ENCODE measurements around the gene KDM1A. TPM values are rescaled to one million over a fixed set of nuclear protein-coding genes. Genes with fewer than 3 reads are reported as not detected.

KDM1A gene
- polyA plus RNA-seq, 2 of the 4 experiments (the other 2 are of a cell fraction): 66.4 to 80.3 TPM

DNA sequence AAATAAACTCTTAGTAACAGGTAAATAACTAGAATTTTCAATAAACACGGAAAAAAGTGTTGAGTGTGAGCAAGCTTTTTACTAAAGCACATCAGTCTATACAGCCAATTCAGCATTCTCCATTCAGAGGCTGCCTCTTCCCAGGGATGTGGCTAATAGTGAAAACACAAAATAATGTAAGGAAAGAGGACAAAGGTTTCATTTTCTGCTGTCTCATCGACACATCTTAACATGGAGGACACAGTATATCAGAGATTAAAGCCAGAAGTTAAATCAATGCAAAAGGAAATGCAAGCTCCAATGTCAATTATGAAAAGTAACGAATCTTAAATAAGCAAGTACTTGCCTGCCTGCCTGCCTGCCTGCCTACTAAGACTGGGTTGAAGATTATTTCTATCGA, 106.2 kb downstream of the KDM1A start:
- DNase-seq (ENCODE audit: low read depth in 1 of 2, low spot score in 1 of 2) (no peak), ATAC-seq (no peak), FAIRE-seq (no peak)
- H3K9me3 ChIP-seq: no peaks in the 10 kb centered on the region
- H3K4me1 ChIP-seq: peaks cover 60% of the 10 kb centered on the region
- peak overlapping the region in 1 of 2 experiments; percentile 2; a peak in 1 of 6 replicates for H3K27ac ChIP-seq
- 0 out of 3 replicates have a peak overlapping the region, but pooled peaks have one; percentile 3 for H3K4me2 ChIP-seq
- POLR2A ChIA-PET: no interaction called here
- WGBS (ENCODE audit: missing lambda C conversion rate): 89% methylated on average over 4 of the region's 4 CpGs
- H3K4me3 ChIP-seq: no peak overlapping the region
- TF ChIP-seq CHD4 (IDR thresholded peaks at IDR 0.05; ENCODE audit: borderline replicate concordance) (no peak), MAFK (IDR thresholded peaks at IDR 0.05; ENCODE audit: partially characterized antibody) (peak; percentile 8)
- CTCF ChIA-PET: no interaction called here

DNA sequence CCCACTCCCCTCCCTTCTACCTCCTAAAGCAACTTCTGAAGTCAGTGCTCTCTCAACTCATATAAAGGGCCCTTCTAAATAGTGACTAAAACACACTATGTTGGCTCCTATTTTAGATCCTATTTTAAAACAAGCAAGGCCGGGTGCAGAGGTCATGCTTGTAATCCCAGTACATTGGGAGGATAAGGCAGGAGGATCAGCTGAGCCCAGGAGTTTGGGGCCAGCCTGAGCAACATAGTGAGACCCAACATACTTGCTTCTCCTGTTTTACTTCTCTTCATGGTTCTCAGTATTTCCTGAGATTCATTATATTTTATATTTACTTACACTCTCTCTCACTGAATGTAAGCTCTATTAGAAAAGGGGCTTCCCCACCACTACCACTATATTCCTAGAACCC, 106.9 kb downstream of the KDM1A start:
- FAIRE-seq (no peak), ATAC-seq (peak in 1 of 2 experiments; percentile 14; a peak in 2 of 6 replicates), DNase-seq (ENCODE audit: low read depth in 1 of 2, low spot score in 1 of 2) (no peak)
- Histone ChIP-seq H3K4me3 (no peak overlapping the region), H3K9me3 (no peaks in the 10 kb centered on the region), H3K27ac (peak overlapping the region in 1 of 2 experiments; percentile 5; a peak in 1 of 6 replicates), H3K4me2 (no peak overlapping the region), H3K4me1 (peaks cover 63% of the 10 kb centered on the region)
- ChIA-PET POLR2A (interaction anchor here (0.5 to 0.6 kb wide), 2 partner anchors 35 to 218 kb away, joined by 4 read pairs; partner anchors contain the start of gene HNRNPR), CTCF (interaction anchor here (1.5 kb wide), 1 partner anchor 58 kb away, joined by 3 read pairs; no protein-coding TSS in a partner anchor)
- 54% methylated on average over 1 of the region's 1 CpG for WGBS (ENCODE audit: missing lambda C conversion rate)
- TF ChIP-seq, protein P1, sequence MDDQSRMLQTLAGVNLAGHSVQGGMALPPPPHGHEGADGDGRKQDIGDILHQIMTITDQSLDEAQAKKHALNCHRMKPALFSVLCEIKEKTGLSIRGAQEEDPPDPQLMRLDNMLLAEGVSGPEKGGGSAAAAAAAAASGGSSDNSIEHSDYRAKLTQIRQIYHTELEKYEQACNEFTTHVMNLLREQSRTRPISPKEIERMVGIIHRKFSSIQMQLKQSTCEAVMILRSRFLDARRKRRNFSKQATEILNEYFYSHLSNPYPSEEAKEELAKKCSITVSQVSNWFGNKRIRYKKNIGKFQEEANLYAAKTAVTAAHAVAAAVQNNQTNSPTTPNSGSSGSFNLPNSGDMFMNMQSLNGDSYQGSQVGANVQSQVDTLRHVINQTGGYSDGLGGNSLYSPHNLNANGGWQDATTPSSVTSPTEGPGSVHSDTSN (IDR thresholded peaks at IDR 0.05): no peak
- TF ChIP-seq EHMT2 (IDR thresholded peaks at IDR 0.05; ENCODE audit: low read depth) (no peak), KDM5A (IDR thresholded peaks at IDR 0.05) (no peak), CBX8 (IDR thresholded peaks at IDR 0.05) (no peak), POLR2A (IDR thresholded peaks at IDR 0.05; ENCODE audit: low read length) (no peak), MYC (IDR thresholded peaks at IDR 0.05; ENCODE audit: borderline replicate concordance, low read length) (no peak), BHLHE40 (IDR thresholded peaks at IDR 0.05; ENCODE audit: low read depth, low read length) (no peak), HOXA7 (CRISPR knock-in tag; IDR thresholded peaks at IDR 0.05) (no peak), RCOR1 (IDR thresholded peaks at IDR 0.05; ENCODE audit: low read depth, low read length) (no peak), GATA3 (IDR thresholded peaks at IDR 0.05; ENCODE audit: borderline replicate concordance) (no peak), MAFK (IDR thresholded peaks at IDR 0.05; ENCODE audit: partially characterized antibody) (no peak), SREBF2 (IDR thresholded peaks at IDR 0.05) (no peak), NFE2L2 (conservative IDR thresholded peaks at IDR 0.05; ENCODE audit: low read length) (no peak), EHF (CRISPR knock-in tag; IDR thresholded peaks at IDR 0.05) (no peak)

DNA sequence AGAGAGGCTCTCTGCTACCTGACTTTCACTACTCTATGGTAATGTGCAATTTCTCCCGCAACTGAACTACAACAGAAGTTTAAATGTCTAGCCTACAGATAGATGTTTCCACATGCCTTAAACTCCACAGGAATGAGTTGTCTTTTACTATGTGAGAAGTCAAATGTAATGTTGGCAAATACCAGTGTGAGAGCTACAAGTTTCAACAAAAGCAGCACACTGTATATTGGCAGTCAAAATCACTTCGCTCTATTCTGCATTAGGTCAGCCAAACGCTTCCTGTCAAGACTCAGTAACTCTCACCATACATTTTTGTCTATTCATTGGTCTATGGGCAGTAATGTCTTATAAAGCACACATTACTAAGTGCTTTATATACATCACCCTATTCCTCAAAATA, 107.5 kb downstream of the KDM1A start:
- CTCF ChIA-PET: interaction anchor here (1.5 kb wide), 2 partner anchors 28 to 57 kb away, joined by 3 to 4 read pairs; no protein-coding TSS in a partner anchor
- no peak overlapping the region for H3K4me3 ChIP-seq
- H3K4me1 ChIP-seq: peaks cover 69% of the 10 kb centered on the region
- WGBS (ENCODE audit: missing lambda C conversion rate): 79% methylated on average over 3 of the region's 3 CpGs
- ATAC-seq: peak in 1 of 2 experiments; percentile 28; a peak in 1 of 6 replicates
- H3K4me2 ChIP-seq: 0 out of 3 replicates have a peak overlapping the region, but pooled peaks have one; percentile 3
- POLR2A ChIA-PET: interaction anchor here (0.5 kb wide), 1 partner anchor 217 kb away, joined by 4 read pairs; the partner anchor contains the start of gene HNRNPR
- no peak for FAIRE-seq
- H3K9me3 ChIP-seq: no peaks in the 10 kb centered on the region
- TF ChIP-seq RFX5 (IDR thresholded peaks at IDR 0.05) (no peak), JUN (IDR thresholded peaks at IDR 0.05) (no peak), NR3C1 (IDR thresholded peaks at IDR 0.05) (no peak)
- TF ChIP-seq, protein P2, sequence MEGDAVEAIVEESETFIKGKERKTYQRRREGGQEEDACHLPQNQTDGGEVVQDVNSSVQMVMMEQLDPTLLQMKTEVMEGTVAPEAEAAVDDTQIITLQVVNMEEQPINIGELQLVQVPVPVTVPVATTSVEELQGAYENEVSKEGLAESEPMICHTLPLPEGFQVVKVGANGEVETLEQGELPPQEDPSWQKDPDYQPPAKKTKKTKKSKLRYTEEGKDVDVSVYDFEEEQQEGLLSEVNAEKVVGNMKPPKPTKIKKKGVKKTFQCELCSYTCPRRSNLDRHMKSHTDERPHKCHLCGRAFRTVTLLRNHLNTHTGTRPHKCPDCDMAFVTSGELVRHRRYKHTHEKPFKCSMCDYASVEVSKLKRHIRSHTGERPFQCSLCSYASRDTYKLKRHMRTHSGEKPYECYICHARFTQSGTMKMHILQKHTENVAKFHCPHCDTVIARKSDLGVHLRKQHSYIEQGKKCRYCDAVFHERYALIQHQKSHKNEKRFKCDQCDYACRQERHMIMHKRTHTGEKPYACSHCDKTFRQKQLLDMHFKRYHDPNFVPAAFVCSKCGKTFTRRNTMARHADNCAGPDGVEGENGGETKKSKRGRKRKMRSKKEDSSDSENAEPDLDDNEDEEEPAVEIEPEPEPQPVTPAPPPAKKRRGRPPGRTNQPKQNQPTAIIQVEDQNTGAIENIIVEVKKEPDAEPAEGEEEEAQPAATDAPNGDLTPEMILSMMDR (IDR thresholded peaks at IDR 0.05): no peak
- 0 out of 6 replicates have a peak overlapping the region, but pooled peaks of 1 of the 2 experiments have one; percentile 16 for H3K27ac ChIP-seq
- no peak for DNase-seq (ENCODE audit: low read depth in 1 of 2, low spot score in 1 of 2)

DNA sequence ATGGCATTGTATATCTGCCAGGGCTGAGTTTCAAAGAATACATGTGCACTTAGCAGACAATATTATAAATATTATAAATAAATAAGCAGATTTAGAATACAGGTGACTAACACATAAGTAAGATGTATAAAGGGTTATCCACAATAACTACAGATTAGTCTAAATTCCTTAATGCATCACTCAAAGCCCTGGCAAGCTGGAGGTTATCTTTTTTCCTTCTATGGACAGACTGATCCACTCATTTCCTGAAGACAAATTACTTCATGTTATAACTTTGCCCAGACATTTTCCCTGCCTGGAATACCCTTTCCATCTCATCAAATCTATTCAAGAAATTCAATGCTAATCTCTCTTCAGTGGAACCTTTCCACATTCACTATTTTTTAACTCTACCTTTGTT, 110.6 kb downstream of the KDM1A start:
- H3K27ac ChIP-seq: no peak overlapping the region
- ATAC-seq: no peak

More for the DNA sequence above, 110.6 kb downstream of the KDM1A start:
- Histone ChIP-seq H3K4me3 (no peak overlapping the region), H3K4me1 (peaks cover 46% of the 10 kb centered on the region; the same call in 2 of the 3 replicates), H3K9me3 (no peaks in the 10 kb centered on the region), H3K4me2 (no peak overlapping the region)
- no peak for DNase-seq (ENCODE audit: low read depth in 1 of 2, low spot score in 1 of 2)
- POLR2A ChIA-PET: no interaction called here
- TF ChIP-seq MAFK (IDR thresholded peaks at IDR 0.05; ENCODE audit: partially characterized antibody) (no peak), CHD4 (IDR thresholded peaks at IDR 0.05; ENCODE audit: borderline replicate concordance) (no peak), ZSCAN20 (CRISPR knock-in tag; IDR thresholded peaks at IDR 0.05) (no peak), RCOR1 (IDR thresholded peaks at IDR 0.05; ENCODE audit: low read depth, low read length) (no peak), CBX8 (IDR thresholded peaks at IDR 0.05) (no peak), BHLHE40 (IDR thresholded peaks at IDR 0.05; ENCODE audit: low read depth, low read length) (no peak), RAD21 (conservative IDR thresholded peaks at IDR 0.05 in 1 of 2, IDR thresholded peaks at IDR 0.05 in 1 of 2) (no peak), RFX5 (IDR thresholded peaks at IDR 0.05) (no peak), NPAS2 (CRISPR knock-in tag; IDR thresholded peaks at IDR 0.05; ENCODE audit: borderline replicate concordance) (no peak), FOSB (CRISPR knock-in tag; IDR thresholded peaks at IDR 0.05) (no peak), GATA3 (IDR thresholded peaks at IDR 0.05; ENCODE audit: borderline replicate concordance) (no peak), EHMT2 (IDR thresholded peaks at IDR 0.05; ENCODE audit: low read depth) (no peak)
- no peak for FAIRE-seq
- CTCF ChIA-PET: no interaction called here

Data from A549 (cell line).